PC-3 (cell line): ENCODE measurements around the gene DEPDC1B. TPM values are rescaled to one million over a fixed set of nuclear protein-coding genes. Genes with fewer than 3 reads are reported as not detected.

ENCODE experiments used
- ATAC-seq: fragments of 200-7000 bp; cut with Tn5 transposase; 2 replicates; pipeline ENCODE4 v1.9.1; 2020; ENCODE audit warnings: mild to moderate bottlenecking, moderate library complexity
- BruUV-seq: library from RNA; stranded (reverse); fragments of 400-500 nt; replicated peaks from 2 replicates; lab custom pipeline; 2021; lab: Mats Ljungman, UMichigan
- CTCF ChIA-PET: fragments of 300-600 bp; sonication (Branson Sonifier 250); formaldehyde crosslinking; loops from one replicate; lab custom pipeline; 2022; ENCODE audit warnings: antibody characterized with exemption; lab: Charles Lee
- POLR2A ChIA-PET: fragments of 300-600 bp; sonication (Branson Sonifier 250); formaldehyde crosslinking; loops from one replicate; lab custom pipeline; 2022; ENCODE audit warnings: antibody characterized with exemption; ENCODE audit not compliant: unreplicated experiment; lab: Charles Lee
- DNase-seq: peaks from one replicate; pipeline ENCODE4 v3.0.0-alpha.2; 2015
- H2AFZ ChIP-seq: fragments of 300-600 bp; sonication (generic); 2 replicates; pipeline ENCODE4 v1.6.0; 2016; ENCODE audit warnings: antibody characterized with exemption, low read length
- H3F3A ChIP-seq: fragments of 300-600 bp; sonication (generic); one replicate; pipeline ENCODE4 v1.6.0; 2017; ENCODE audit warnings: antibody characterized with exemption, low read length, control low read depth, mild to moderate bottlenecking; ENCODE audit not compliant: unreplicated experiment
- H3K27ac ChIP-seq: fragments of 300-600 bp; sonication (generic); 2 replicates; pipeline ENCODE4 v1.5.1; 2016; ENCODE audit warnings: mild to moderate bottlenecking, low read length
- H3K27me3 ChIP-seq: fragments of 300-600 bp; sonication (generic); 2 replicates; pipeline ENCODE4 v1.6.1; 2016; ENCODE audit warnings: low read length, mixed read lengths
- H3K36me3 ChIP-seq: fragments of 300-600 bp; sonication (generic); 2 replicates; pipeline ENCODE4 v1.6.1; 2016; ENCODE audit warnings: low read depth, mixed run types, low read length, mixed read lengths
- H3K4me1 ChIP-seq: fragments of 300-600 bp; sonication (generic); 2 replicates; pipeline ENCODE4 v1.5.1; 2016; ENCODE audit warnings: low read length; ENCODE audit not compliant: insufficient read depth
- H3K4me2 ChIP-seq: fragments of 300-600 bp; sonication (generic); 2 replicates; pipeline ENCODE4 v1.6.0; 2016; ENCODE audit warnings: low read length
- H3K4me3 ChIP-seq: fragments of 300-600 bp; sonication (generic); 2 replicates; pipeline ENCODE4 v1.5.1; 2016; ENCODE audit warnings: mild to moderate bottlenecking, low read length, mixed read lengths
- H3K79me2 ChIP-seq: fragments of 300-600 bp; sonication (generic); 2 replicates; pipeline ENCODE4 v1.6.1; 2017; ENCODE audit warnings: low read length, mixed read lengths
- H3K9ac ChIP-seq: fragments of 300-600 bp; sonication (generic); 2 replicates; pipeline ENCODE4 v1.6.0; 2016; ENCODE audit warnings: mild to moderate bottlenecking, low read length
- H3K9me2 ChIP-seq: fragments of 300-600 bp; sonication (generic); replicated peaks from 2 replicates; pipeline ENCODE4 v1.6.1; 2016; ENCODE audit warnings: mixed run types, low read length, mixed read lengths
- H3K9me3 ChIP-seq: fragments of 300-600 bp; sonication (generic); 2 replicates; pipeline ENCODE4 v1.6.1; 2016; ENCODE audit warnings: low read length, mixed read lengths
- H4K20me1 ChIP-seq: fragments of 300-600 bp; sonication (generic); 2 replicates; pipeline ENCODE4 v1.6.1; 2016; ENCODE audit warnings: low read length, mixed read lengths
- CTCF ChIP-seq: fragments of 300-600 bp; sonication (generic); conservative IDR thresholded peaks from 2 replicates; pipeline ENCODE4 v1.5.1; 2017; ENCODE audit warnings: antibody characterized with exemption, low read depth, mild to moderate bottlenecking, low read length
- EZH2 ChIP-seq: fragments of 300-600 bp; sonication (generic); IDR thresholded peaks from one replicate; pipeline ENCODE4 v1.6.1; 2017; ENCODE audit warnings: antibody characterized with exemption, mild to moderate bottlenecking, low read length; ENCODE audit not compliant: unreplicated experiment
- EZH2phosphoT487 ChIP-seq: fragments of 300-600 bp; sonication (generic); IDR thresholded peaks from 2 replicates; pipeline ENCODE4 v1.6.1; 2018; ENCODE audit warnings: mild to moderate bottlenecking, antibody characterized with exemption, low read length, borderline replicate concordance
- intact Hi-C: fragments of 100-400 bp; cut with micrococcal nuclease; formaldehyde crosslinking; loops from 2 replicates; pipeline ENCODE4 v1.9.0; 2023
- total RNA-seq: library from RNA; depleted of rRNA; stranded (reverse); fragments of >200 nt; gene quantifications from 2 replicates; pipeline ENCODE4 v1.2.3, GENCODE V29; 2014

The DEPDC1B gene
- total RNA-seq, 1 experiment from 2014 or later: 22.7 TPM

GRCh38 chr5:60649288-60649917 is 50.6 kb downstream of the DEPDC1B start:
- Histone ChIP-seq H2AFZ (no peak overlapping the region), H3K27me3 (no peaks in the 10 kb centered on the region), H3F3A (no peaks in the 10 kb centered on the region), H3K4me3 (no peak overlapping the region), H3K4me1 (peaks cover 17% of the 10 kb centered on the region), H3K9me2 (no peaks in the 10 kb centered on the region), H3K9me3 (no peaks in the 10 kb centered on the region), H4K20me1 (no peaks in the 10 kb centered on the region), H3K4me2 (no peak overlapping the region), H3K79me2 (peaks cover 8% of the 10 kb centered on the region; the same call in 1 of the 2 replicates), H3K9ac (no peak overlapping the region), H3K36me3 (0 out of 2 replicates have a peak, but pooled peaks cover 1% of the 10 kb centered on the region), H3K27ac (no peak overlapping the region)
- TF ChIP-seq CTCF (peak; percentile 78), EZH2phosphoT487 (no peak)
- DNase-seq (peak; percentile 73), ATAC-seq (peak; percentile 55)
- POLR2A ChIA-PET: interaction anchor here (0.8 kb wide), 2 partner anchors 48 to 1039 kb away, joined by 5 to 6 read pairs; no protein-coding TSS in a partner anchor
- CTCF ChIA-PET: no interaction called here
- intact Hi-C loops: loop anchor here (5.0 kb wide), 1 partner anchor 837 kb away; no protein-coding TSS in a partner anchor
- no TSS peak for BruUV-seq

GRCh38 chr5:60648175-60648574 is 51.8 kb downstream of the DEPDC1B start:
- TF ChIP-seq CTCF (no peak), EZH2 (no peak)
- Histone ChIP-seq H3K4me3 (no peak overlapping the region), H3K27me3 (no peaks in the 10 kb centered on the region), H3K36me3 (0 out of 2 replicates have a peak, but pooled peaks cover 3% of the 10 kb centered on the region), H3K79me2 (peaks cover 8% of the 10 kb centered on the region; the same call in 1 of the 2 replicates), H3K9ac (no peak overlapping the region), H3K27ac (no peak overlapping the region), H3K4me2 (no peak overlapping the region), H3K9me2 (no peaks in the 10 kb centered on the region), H3K4me1 (peaks cover 17% of the 10 kb centered on the region), H3K9me3 (no peaks in the 10 kb centered on the region), H2AFZ (no peak overlapping the region), H3F3A (no peaks in the 10 kb centered on the region), H4K20me1 (no peaks in the 10 kb centered on the region)
- no TSS peak for BruUV-seq
- intact Hi-C loops: loop anchor here (5.0 kb wide), 1 partner anchor 836 kb away; no protein-coding TSS in a partner anchor
- CTCF ChIA-PET: no interaction called here
- ATAC-seq: no peak
- DNase-seq: no peak
- POLR2A ChIA-PET: no interaction called here

GRCh38 chr5:60640901-60641300 is 59.1 kb downstream of the DEPDC1B start:
- no peak overlapping the region for H3K27ac ChIP-seq
- H3K4me2 ChIP-seq: no peak overlapping the region
- ATAC-seq (no peak), DNase-seq (no peak)
- no peak overlapping the region for H3K4me3 ChIP-seq
- H3K9me3 ChIP-seq: no peaks in the 10 kb centered on the region
- no TSS peak for BruUV-seq
- H3F3A ChIP-seq: no peaks in the 10 kb centered on the region
- H3K36me3 ChIP-seq: peaks cover 24% of the 10 kb centered on the region; the same call in 1 of the 2 replicates
- no peaks in the 10 kb centered on the region for H4K20me1 ChIP-seq
- no peaks in the 10 kb centered on the region for H3K27me3 ChIP-seq
- no peaks in the 10 kb centered on the region for H3K79me2 ChIP-seq
- no peaks in the 10 kb centered on the region for H3K4me1 ChIP-seq
- H3K9me2 ChIP-seq: no peaks in the 10 kb centered on the region
- ChIA-PET POLR2A (no interaction called here), CTCF (no interaction called here)
- intact Hi-C loops: no loop called here
- no peak overlapping the region for H3K9ac ChIP-seq
- H2AFZ ChIP-seq: no peak overlapping the region
- TF ChIP-seq CTCF: no peak
- no peak for TF ChIP-seq EZH2phosphoT487
